Liver (tissue), 9 donors: ENCODE data around the gene WASF2. TPM values are rescaled to one million over a fixed set of nuclear protein-coding genes. Genes with fewer than 3 reads are reported as not detected.

Experiments
- DNase-seq: peaks from one replicate; pipeline ENCODE4 v3.0.0-alpha.2; 2017; ENCODE audit warnings: low spot score
- H3K27ac ChIP-seq, 2 donors: one replicate each; pipeline ENCODE4 v1.7.0; 2013; ENCODE audit warnings: inconsistent platforms in 2 of 2, low read length in 2 of 2, control low read depth in 1 of 2, low read depth in 1 of 2, mild to moderate bottlenecking in 1 of 2
- H3K27me3 ChIP-seq, 4 donors: one replicate each; pipeline versions ENCODE4 v1.6.1 to v1.7.0; 2013; ENCODE audit warnings: low read length in 3 of 4, inconsistent platforms in 1 of 4, mild to moderate bottlenecking in 1 of 4, moderate library complexity in 1 of 4; ENCODE audit not compliant: control insufficient read depth in 4 of 4, insufficient read depth in 4 of 4
- H3K36me3 ChIP-seq, 4 donors: one replicate each; pipeline versions ENCODE4 v1.6.1 to v1.7.0; 2013; ENCODE audit warnings: low read length in 3 of 4, mild to moderate bottlenecking in 3 of 4, low read depth in 1 of 4, moderate library complexity in 1 of 4; ENCODE audit not compliant: control insufficient read depth in 4 of 4, insufficient read depth in 3 of 4
- H3K4me1 ChIP-seq, 4 donors: one replicate each; pipeline versions ENCODE4 v1.6.1 to v1.7.0; 2013; ENCODE audit warnings: low read length in 3 of 4, mild to moderate bottlenecking in 3 of 4, moderate library complexity in 1 of 4; ENCODE audit not compliant: control insufficient read depth in 4 of 4, insufficient read depth in 4 of 4
- H3K4me3 ChIP-seq, 3 donors: one replicate each; pipeline versions ENCODE4 v1.6.1 to v1.7.0; 2013; ENCODE audit warnings: low read length in 3 of 3, control low read depth in 1 of 3, low read depth in 1 of 3, mild to moderate bottlenecking in 1 of 3
- H3K9ac ChIP-seq, 2 donors: one replicate each; pipeline ENCODE4 v1.7.0; 2013; ENCODE audit warnings: low read length in 2 of 2, mild to moderate bottlenecking in 2 of 2, moderate library complexity in 2 of 2, control low read depth in 1 of 2, low read depth in 1 of 2
- H3K9me3 ChIP-seq, 4 donors: one replicate each; pipeline versions ENCODE4 v1.6.1 to v1.7.0; 2013; ENCODE audit warnings: low read length in 3 of 4; ENCODE audit not compliant: control insufficient read depth in 4 of 4
- ATF3 ChIP-seq: IDR thresholded peaks from 2 replicates; pipeline ENCODE4 v1.6.1; 2016; ENCODE audit warnings: antibody characterized with exemption
- CTCF ChIP-seq: fragments of 150-350 bp; IDR thresholded peaks from 2 replicates; pipeline ENCODE4 v1.5.1; 2017; ENCODE audit warnings: improper control_type of control experiment, low read depth, low read length; ENCODE audit not compliant: missing input control
- EGR1 ChIP-seq, 2 donors: IDR thresholded peaks; 2 replicates each; pipeline ENCODE4 v1.6.1; 2016 to 2018; ENCODE audit warnings: antibody characterized with exemption in 2 of 2, low read depth in 2 of 2
- FOXA2 ChIP-seq: IDR thresholded peaks from 2 replicates; pipeline ENCODE4 v1.6.1; 2016; ENCODE audit warnings: antibody characterized with exemption
- HNF4A ChIP-seq, 2 donors: conservative IDR thresholded peaks; 2 replicates each; pipeline ENCODE4 v1.6.1; 2016; ENCODE audit warnings: antibody characterized with exemption in 2 of 2, mild to moderate bottlenecking in 2 of 2
- HNF4G ChIP-seq: IDR thresholded peaks from 2 replicates; pipeline ENCODE4 v1.6.1; 2016; ENCODE audit warnings: antibody characterized with exemption
- JUND ChIP-seq, 2 donors: IDR thresholded peaks; 2 replicates each; pipeline ENCODE4 v1.6.1; 2016; ENCODE audit warnings: antibody characterized with exemption in 2 of 2
- MAX ChIP-seq: IDR thresholded peaks from 2 replicates; pipeline ENCODE4 v1.6.1; 2016; ENCODE audit warnings: antibody characterized with exemption
- NR2F2 ChIP-seq: IDR thresholded peaks from 2 replicates; pipeline ENCODE4 v1.6.1; 2016; ENCODE audit warnings: antibody characterized with exemption
- RAD21 ChIP-seq, 2 donors: IDR thresholded peaks; 2 replicates each; pipeline ENCODE4 v1.6.1; 2016; ENCODE audit warnings: antibody characterized with exemption in 2 of 2, mild to moderate bottlenecking in 2 of 2
- REST ChIP-seq: IDR thresholded peaks from 2 replicates; pipeline ENCODE4 v1.6.1; 2016; ENCODE audit warnings: antibody characterized with exemption, mild to moderate bottlenecking
- SP1 ChIP-seq: IDR thresholded peaks from 2 replicates; pipeline ENCODE4 v1.6.1; 2018; ENCODE audit warnings: antibody characterized with exemption, mild to moderate bottlenecking
- TAF1 ChIP-seq: conservative IDR thresholded peaks from 2 replicates; pipeline ENCODE4 v1.6.1; 2016; ENCODE audit warnings: antibody characterized with exemption, mild to moderate bottlenecking
- YY1 ChIP-seq: IDR thresholded peaks from 2 replicates; pipeline ENCODE4 v1.6.1; 2016; ENCODE audit warnings: antibody characterized with exemption, mild to moderate bottlenecking
- WGBS: extraction: QIAGEN DNeasy Blood & Tissue Kit; methylation state at CpG from one replicate; pipeline ENCODE4 v1.1.7; 2013; 5-methylcytosine and 5-hydroxymethylcytosine counted together
- polyA plus RNA-seq, 2 donors: library from polyadenylated mRNA; stranded (reverse) in 1 of 2; unstranded in 1 of 2; fragments of 200-250 nt in 1 of 2; fragments of >200 nt in 1 of 2; fragmentation: Nextera tagmentation in 1 of 2; extraction: Ambion mirVana in 1 of 2; gene quantifications; one replicate each; pipeline versions ENCODE4 v1.2.1 to v1.2.3, GENCODE V29; 2013 to 2015
- total RNA-seq, 2 donors: library from RNA; depleted of rRNA; stranded (reverse); fragments of >200 nt; gene quantifications; one replicate each; pipeline ENCODE4 v1.2.3, GENCODE V29; 2014
- TF ChIP-seq, protein P1 (sequence below): IDR thresholded peaks from 2 replicates; pipeline ENCODE4 v1.6.1; 2016; ENCODE audit warnings: antibody characterized with exemption
- donor health status: healthy.
- donor health status: healthy.
- donor health status: healthy.
- donor health status: healthy.
- donor health status: healthy.

The WASF2 gene
- total and polyA plus RNA-seq, 4 donors, result 11.6 to 37.7 (median 18.7) TPM

- TF ChIP-seq HNF4G (no peak), ATF3 (no peak), RAD21 (IDR thresholded peaks at IDR 0.05) (no peak), REST (no peak), SP1 (no peak), TAF1 (no peak), NR2F2 (no peak), JUND (IDR thresholded peaks at IDR 0.05) (no peak), EGR1 (IDR thresholded peaks at IDR 0.05; ENCODE audit: low read depth in 2 of 2) (no peak), YY1 (no peak)
Measured at GRCh38 chr1:27483659-27484058, 6.3 kb downstream of the WASF2 start (continued).

GRCh38 chr1:27481994-27482620, 7.9 kb downstream of the WASF2 start:
- Histone ChIP-seq H3K4me3 (no peak overlapping the region), H3K9ac (no peak overlapping the region), H3K4me1 (peaks cover 0 to 4% (median 3%) of the 10 kb centered on the region in 4 donors), H3K36me3 (peaks cover 0 to 1% (median 0%) of the 10 kb centered on the region in 4 donors), H3K27me3 (no peaks in the 10 kb centered on the region), H3K27ac (no peak overlapping the region), H3K9me3 (no peaks in the 10 kb centered on the region)
- WGBS, result 95% methylated on average over 2 of the region's 2 CpGs
- TF ChIP-seq ATF3, result no peak
- no peak for TF ChIP-seq CTCF
- TF ChIP-seq, protein P1, sequence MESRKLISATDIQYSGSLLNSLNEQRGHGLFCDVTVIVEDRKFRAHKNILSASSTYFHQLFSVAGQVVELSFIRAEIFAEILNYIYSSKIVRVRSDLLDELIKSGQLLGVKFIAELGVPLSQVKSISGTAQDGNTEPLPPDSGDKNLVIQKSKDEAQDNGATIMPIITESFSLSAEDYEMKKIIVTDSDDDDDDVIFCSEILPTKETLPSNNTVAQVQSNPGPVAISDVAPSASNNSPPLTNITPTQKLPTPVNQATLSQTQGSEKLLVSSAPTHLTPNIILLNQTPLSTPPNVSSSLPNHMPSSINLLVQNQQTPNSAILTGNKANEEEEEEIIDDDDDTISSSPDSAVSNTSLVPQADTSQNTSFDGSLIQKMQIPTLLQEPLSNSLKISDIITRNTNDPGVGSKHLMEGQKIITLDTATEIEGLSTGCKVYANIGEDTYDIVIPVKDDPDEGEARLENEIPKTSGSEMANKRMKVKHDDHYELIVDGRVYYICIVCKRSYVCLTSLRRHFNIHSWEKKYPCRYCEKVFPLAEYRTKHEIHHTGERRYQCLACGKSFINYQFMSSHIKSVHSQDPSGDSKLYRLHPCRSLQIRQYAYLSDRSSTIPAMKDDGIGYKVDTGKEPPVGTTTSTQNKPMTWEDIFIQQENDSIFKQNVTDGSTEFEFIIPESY, result no peak
- no peak for TF ChIP-seq SP1
- TF ChIP-seq MAX, result no peak
- TF ChIP-seq HNF4G, result no peak
- no peak for TF ChIP-seq RAD21 (IDR thresholded peaks at IDR 0.05)
- TF ChIP-seq HNF4A (conservative IDR thresholded peaks at IDR 0.05), result no peak
- TF ChIP-seq FOXA2, result no peak
- no peak for DNase-seq
